HG02938 (cell line): ENCODE results near the gene PTTG1IP.

Source experiments
- ATAC-seq: cut with Tn5 transposase; IDR thresholded peaks from one replicate; pipeline ENCODE4 v1.9.1; 2021; ENCODE audit warnings: mild to moderate bottlenecking, moderate library complexity; ENCODE audit not compliant: unreplicated experiment

The PTTG1IP gene

GRCh38 chr21:44866780-44867179 is 6.7 kb downstream of the PTTG1IP start:
- no peak for ATAC-seq

DNA sequence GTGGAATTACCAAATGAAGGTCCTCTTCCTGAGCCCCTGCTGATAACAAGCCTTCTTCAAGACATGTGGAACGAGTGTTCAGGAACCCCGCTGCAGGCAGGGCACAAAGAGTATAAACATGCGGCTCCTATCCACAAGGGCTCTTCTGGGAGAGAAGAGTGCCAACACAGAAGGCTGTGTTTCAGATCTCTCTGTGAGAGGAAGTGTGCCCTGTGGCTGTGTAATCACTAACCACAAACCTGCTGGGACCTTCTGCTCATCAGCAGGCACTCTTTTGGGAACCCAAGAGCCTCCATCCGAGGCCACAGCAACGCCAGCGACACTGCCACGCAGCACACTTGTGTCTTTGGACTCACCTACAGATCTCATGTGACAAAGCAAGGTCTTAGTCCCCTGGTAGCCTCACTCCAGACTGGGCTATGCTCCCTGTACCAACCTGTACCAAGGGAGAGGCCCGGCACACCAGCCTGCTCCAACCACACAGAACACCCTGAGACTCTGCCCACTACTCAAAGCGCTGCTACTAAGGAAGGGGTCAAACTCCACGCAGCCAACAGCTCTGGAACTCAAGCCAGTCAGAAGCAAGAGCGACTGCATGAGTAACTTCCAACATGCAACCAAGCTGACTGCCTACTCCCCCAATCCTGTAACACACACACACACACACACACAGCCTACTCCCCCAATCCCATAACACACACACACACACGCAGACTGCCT is 7.8 kb downstream of the PTTG1IP start:
- no peak for ATAC-seq

GRCh38 chr21:44862869-44863685 is 10.4 kb downstream of the PTTG1IP start:
- ATAC-seq, result no peak

DNA sequence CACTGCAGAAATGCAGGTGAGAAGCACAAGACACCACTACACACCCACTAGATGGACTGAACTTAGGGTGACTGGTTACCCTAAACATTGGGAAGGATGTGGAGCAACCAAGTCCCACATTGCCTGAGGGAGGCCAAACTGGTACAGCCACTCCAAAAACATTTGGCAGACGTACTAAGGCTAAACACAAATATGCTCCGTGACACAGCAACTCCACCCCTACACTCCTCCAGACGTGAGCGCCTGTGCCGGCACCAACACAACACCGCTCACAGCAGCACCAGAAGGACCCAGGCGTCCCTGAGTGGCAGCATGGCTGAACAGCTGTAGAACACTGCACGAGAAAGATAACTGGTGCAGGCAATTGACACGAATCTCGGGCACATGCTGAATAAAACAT is 14.7 kb downstream of the PTTG1IP start:
- no peak for ATAC-seq

- no peak for ATAC-seq
These were observed 15.2 kb downstream of the PTTG1IP start for GRCh38 chr21:44858291-44858690.

- ATAC-seq, result no peak
These were observed 16.2 kb downstream of the PTTG1IP start for GRCh38 chr21:44857127-44857892.

- no peak for ATAC-seq
These were observed 17.4 kb downstream of the PTTG1IP start for GRCh38 chr21:44856131-44856530.

DNA sequence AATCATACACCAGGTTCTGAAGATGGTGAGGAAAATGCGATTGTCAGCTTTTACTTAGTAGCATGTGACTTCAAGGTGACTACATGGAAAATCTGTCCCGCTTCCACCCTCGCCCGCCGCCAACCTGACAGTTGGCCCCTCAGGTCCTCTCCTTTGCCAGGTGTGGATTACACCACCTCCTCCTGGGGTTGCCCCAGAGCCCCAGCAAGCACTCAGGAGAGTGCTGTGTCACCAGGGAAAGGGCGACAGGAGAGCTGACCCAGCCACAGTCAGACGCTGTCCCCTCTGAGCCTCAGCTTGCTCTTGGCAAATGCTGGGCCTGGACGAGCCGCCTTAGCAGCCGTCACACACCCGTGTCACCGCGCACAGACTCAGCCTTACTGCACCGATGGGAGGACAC is 17.9 kb downstream of the PTTG1IP start:
- no peak for ATAC-seq

DNA sequence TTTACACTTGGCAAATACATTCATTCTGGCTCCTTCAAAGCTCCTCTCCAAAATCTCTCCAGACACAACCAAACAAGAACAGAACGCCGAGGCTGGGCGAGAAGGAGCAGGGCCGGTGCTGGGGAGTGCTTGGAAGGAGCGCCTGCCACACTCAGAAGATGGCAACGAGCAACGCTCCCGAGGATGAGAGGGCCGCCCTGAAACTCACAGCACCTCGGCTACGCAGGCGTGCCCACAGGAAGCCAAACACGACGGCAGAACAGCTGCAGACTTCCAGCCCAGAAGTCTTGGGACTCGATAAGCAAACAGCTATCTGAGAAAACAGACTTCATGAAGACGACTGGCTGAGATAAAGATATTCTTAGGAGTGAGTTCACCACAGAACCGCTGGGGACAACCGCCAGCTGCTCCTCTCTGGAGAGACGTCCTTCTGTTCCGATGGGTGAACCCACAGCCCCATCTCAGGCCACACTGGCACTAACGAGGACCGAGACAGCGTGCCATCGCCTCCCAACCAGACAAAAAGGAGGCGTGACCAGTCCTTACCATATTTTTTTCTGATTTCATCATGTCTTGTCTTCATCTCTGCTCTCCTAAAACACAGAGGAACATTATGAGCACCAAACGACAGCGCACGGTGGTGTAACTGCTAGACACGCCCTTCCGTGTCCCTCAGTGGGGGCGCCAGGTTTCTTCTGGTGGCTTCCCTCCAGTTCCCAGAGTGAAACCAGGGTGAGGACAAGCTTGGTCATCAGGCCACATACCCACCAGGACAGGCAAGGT is 18.6 kb downstream of the PTTG1IP start:
- ATAC-seq, result no peak

GRCh38 chr21:44854391-44854663 is 19.2 kb downstream of the PTTG1IP start:
- no peak for ATAC-seq

DNA sequence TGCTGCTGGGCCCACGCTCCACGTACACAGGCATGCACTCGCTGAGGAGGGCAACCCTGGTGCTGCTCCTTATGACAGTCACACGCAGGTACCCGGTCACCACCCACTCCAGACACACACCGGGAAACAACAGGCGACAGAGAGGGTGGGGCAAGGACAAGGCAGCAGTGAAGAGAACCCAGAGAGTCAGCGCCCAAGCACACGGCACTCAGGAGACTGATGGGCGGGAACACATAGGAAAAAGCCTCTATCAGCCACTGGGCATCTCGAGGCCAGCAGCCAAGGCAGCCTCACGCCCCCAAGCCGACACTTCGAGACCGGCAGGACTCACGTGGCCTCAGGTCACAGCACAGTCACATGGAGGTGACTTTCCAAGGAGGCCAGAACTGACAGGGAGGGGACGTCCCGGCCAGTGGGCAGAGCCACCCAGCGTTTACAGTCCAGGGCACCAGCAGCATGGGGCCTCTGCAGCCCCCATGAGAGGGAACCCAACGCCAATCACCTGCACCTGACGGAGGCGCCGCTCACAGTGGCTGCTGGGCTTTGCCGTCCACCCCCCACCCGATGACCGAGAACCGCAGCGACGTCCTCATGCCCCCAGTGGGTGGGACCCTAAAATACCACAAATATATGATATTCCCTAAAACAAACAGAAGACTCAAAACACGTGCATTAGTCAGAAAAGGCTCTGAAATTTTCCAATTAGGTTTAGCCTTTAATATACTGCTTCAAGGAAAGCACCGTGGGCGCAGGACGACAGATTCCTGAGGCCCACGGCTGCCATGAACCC is 19.7 kb downstream of the PTTG1IP start:
- ATAC-seq, result no peak

DNA sequence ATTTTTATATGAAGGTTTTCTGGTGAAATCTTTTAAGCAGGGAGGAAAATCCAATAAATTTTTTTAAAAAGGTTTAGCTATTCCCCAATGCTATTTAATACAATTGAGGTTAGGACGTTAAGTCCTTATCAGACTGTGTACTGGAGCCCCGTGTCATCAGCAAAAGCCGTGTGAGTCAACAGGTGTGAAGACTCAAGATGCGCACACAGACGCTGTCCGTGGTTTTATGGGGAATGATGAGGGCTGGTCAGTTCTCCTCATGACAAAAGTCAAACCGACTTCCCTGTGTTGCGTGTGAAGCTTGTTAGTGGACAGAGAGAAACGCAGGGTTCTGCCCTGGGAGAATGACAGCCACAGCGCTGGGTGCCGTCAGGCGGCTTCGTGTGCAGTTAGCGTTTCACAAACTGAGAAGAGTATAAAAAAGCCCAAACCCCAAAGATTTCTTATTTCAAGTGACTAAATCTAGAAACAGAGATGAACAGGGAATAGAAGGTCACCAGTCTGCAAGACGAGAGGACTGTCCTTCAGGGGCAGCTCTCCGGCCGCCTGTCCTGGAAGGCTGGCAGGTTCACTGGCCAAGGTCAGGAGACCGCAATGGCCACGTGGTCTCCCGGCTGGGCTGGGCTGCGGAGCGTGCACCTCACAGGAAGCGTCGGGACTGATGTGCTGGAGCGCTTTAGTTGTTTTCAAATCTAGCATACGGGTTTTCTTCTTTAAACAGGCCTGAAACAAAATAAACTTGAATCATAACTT is 22.4 kb downstream of the PTTG1IP start:
- no peak for ATAC-seq

- no peak for ATAC-seq
These were observed 23.2 kb downstream of the PTTG1IP start for GRCh38 chr21:44850208-44850800.

DNA sequence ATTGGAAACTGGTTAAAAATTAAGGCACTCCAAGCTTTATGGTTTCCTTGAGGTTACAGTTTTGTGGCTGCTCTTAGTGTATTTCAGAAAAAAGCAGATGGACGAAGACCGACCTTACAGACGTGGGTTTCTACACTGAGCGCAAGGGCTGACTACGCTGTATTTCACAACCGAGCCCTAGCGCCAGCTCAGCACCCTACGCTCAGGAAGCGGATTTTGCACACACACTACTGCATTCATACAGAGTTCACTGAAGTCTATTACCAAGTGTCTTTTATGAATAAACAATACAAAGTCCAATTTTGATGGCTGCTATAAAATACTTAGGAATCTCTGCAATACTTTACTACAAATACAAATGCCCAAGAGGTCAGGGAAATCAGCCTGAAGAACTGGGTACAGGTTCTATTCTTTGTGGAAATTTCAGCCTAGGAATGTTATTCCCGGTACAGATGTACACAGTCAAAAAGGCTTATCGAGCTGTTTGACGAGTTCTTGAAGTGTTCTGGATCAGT is 23.8 kb downstream of the PTTG1IP start:
- ATAC-seq, result no peak

GRCh38 chr21:44848821-44849521 is 24.5 kb downstream of the PTTG1IP start:
- no peak for ATAC-seq

GRCh38 chr21:44847261-44848056 is 26.0 kb downstream of the PTTG1IP start:
- no peak for ATAC-seq

- ATAC-seq, result no peak
These were observed 26.8 kb downstream of the PTTG1IP start for GRCh38 chr21:44846485-44847260.
